Kidney epithelial cell (primary cell): ENCODE data around the gene GPR89B. TPM values are rescaled to one million over a fixed set of nuclear protein-coding genes. Genes with fewer than 3 reads are reported as not detected.

Source experiments
- total RNA-seq: library from RNA; depleted of rRNA; stranded (reverse); fragments of >200 nt; gene quantifications from 2 replicates; pipeline ENCODE4 v1.2.3, GENCODE V29; 2015

Gene GPR89B
- total RNA-seq, 1 donor from 2014 or later: 14.4 TPM

Other genes starting within 250 kb of the GPR89B start
- 0.14 and 0.29 TPM in 2 replicates for gene GJA5, start 167.8 kb upstream of the GPR89B start, total RNA-seq
- not detected in 2 replicates for gene GJA8, start 25.6 kb upstream of the GPR89B start, total RNA-seq
- gene NBPF11, start 223.9 kb downstream of the GPR89B start, total RNA-seq: 9.5 and 12.3 TPM in 2 replicates